HL-60 (cell line): ENCODE data around the gene PRR15L.
A peak's percentile ranks its signal among the peaks of the same experiment; 100 is the strongest.

Experiments used
- DNase-seq, 2 experiments: peaks; one replicate each; pipeline ENCODE4 v3.0.0-alpha.2; 2010 to 2020; ENCODE audit warnings: low read depth in 1 of 2, low spot score in 1 of 2
- H3K27ac ChIP-seq: fragments of 250-450 bp; sonication (Bioruptor Pico); replicated peaks from 2 replicates; pipeline ENCODE4 v1.5.1; 2020; ENCODE audit warnings: mild to moderate bottlenecking, moderate library complexity
- H3K27me3 ChIP-seq: fragments of 250-450 bp; sonication (Bioruptor Pico); 2 replicates; pipeline ENCODE4 v1.5.1; 2021; ENCODE audit warnings: mild to moderate bottlenecking, moderate library complexity; ENCODE audit not compliant: insufficient read depth, poor library complexity, severe bottlenecking
- H3K4me3 ChIP-seq: replicated peaks from 2 replicates; pipeline ENCODE4 v1.5.1; 2011; ENCODE audit warnings: mild to moderate bottlenecking, control low read depth, low read length; ENCODE audit not compliant: insufficient read depth
- CTCF ChIP-seq: IDR thresholded peaks from one replicate; pipeline ENCODE4 v1.5.1; 2011; ENCODE audit warnings: low read length, control low read depth, inconsistent platforms; ENCODE audit not compliant: insufficient read depth
- GABPA ChIP-seq: IDR thresholded peaks from 2 replicates; pipeline ENCODE4 v1.6.1; 2012; ENCODE audit warnings: low read depth
- POLR2AphosphoS5 ChIP-seq: IDR thresholded peaks from 2 replicates; pipeline ENCODE4 v1.6.1; 2012; ENCODE audit warnings: low read depth
- REST ChIP-seq: IDR thresholded peaks from 2 replicates; pipeline ENCODE4 v1.6.1; 2012; ENCODE audit warnings: low read depth; ENCODE audit not compliant: insufficient replicate concordance
- SPI1 ChIP-seq: IDR thresholded peaks from 2 replicates; pipeline ENCODE4 v1.6.1; 2012; ENCODE audit warnings: low read depth, mild to moderate bottlenecking, borderline replicate concordance

The PRR15L gene

GRCh38 chr17:47993031-47993564, 35.4 kb upstream of the PRR15L start:
- H3K27ac ChIP-seq = no peak overlapping the region
- DNase-seq = no peak
- no peak overlapping the region for H3K4me3 ChIP-seq
- no peaks in the 10 kb centered on the region for H3K27me3 ChIP-seq
- TF ChIP-seq GABPA (no peak), SPI1 (no peak), POLR2AphosphoS5 (no peak), CTCF (no peak), REST (no peak)

- Histone ChIP-seq H3K27ac (no peak overlapping the region), H3K27me3 (no peaks in the 10 kb centered on the region), H3K4me3 (no peak overlapping the region)
- TF ChIP-seq CTCF (no peak), POLR2AphosphoS5 (no peak), GABPA (no peak), REST (no peak), SPI1 (no peak)
- no peak for DNase-seq
These were observed 34.5 kb upstream of the PRR15L start for GRCh38 chr17:47992216-47992615.

- Histone ChIP-seq H3K27ac (no peak overlapping the region), H3K27me3 (no peaks in the 10 kb centered on the region), H3K4me3 (no peak overlapping the region)
- TF ChIP-seq GABPA (no peak), POLR2AphosphoS5 (no peak), SPI1 (no peak)
- DNase-seq = no peak
These were observed 33.5 kb upstream of the PRR15L start for GRCh38 chr17:47990962-47991731.

- no peak overlapping the region for H3K4me3 ChIP-seq
- H3K27ac ChIP-seq = no peak overlapping the region
- H3K27me3 ChIP-seq = no peaks in the 10 kb centered on the region
- DNase-seq = no peak
- TF ChIP-seq POLR2AphosphoS5 = 0 out of 2 replicates have a peak, but pooled peaks have one; percentile 21
- TF ChIP-seq REST = no peak
- TF ChIP-seq SPI1 = no peak
- no peak for TF ChIP-seq GABPA
- no peak for TF ChIP-seq CTCF
These were observed 32.0 kb upstream of the PRR15L start for GRCh38 chr17:47989700-47990099.
